Measurements from ENCODE around the gene RAB4A.
A peak's percentile ranks its signal among the peaks of the same experiment; 100 is the strongest.

Gene RAB4A

DNA sequence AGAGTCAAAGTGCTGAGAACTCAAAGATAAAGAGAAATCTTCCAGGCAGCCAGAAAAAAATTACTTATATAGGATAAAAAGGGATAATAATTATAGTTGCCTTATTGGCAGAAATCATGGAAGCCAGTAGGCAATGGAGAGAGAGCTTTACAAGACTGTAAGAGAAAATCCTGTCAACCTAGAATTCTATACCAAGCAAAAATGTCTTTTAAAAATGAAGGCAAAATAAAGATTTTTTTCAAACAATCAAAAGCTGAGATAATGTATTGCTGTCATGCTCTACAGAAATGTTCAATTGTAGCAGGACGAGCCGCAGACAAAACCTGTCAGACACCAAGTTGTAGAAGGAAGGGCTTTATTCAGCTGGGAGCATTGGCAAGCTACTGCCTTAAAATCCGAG, 26.8 kb upstream of the RAB4A start:
- no peak for DNase-seq

DNA sequence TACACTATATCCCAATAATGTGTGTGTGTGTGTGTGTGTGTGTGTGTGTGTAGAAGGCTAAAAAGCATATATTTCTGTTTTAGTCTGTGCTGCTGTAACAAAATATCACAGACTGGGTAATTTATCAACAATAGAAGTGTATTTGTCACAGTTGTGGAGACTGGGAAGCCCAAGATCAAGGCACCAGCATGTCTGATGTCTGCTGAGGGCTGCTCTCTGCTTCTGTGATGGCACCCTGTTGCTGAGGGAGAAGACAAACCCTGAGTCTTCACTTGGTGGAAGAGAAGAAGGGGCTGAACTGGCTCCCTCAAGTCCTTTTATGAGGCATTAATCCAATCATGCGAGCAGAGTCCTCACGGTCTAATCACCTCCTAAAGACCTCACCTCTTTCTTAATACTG, 23.0 kb upstream of the RAB4A start:
- no peak for DNase-seq

DNA sequence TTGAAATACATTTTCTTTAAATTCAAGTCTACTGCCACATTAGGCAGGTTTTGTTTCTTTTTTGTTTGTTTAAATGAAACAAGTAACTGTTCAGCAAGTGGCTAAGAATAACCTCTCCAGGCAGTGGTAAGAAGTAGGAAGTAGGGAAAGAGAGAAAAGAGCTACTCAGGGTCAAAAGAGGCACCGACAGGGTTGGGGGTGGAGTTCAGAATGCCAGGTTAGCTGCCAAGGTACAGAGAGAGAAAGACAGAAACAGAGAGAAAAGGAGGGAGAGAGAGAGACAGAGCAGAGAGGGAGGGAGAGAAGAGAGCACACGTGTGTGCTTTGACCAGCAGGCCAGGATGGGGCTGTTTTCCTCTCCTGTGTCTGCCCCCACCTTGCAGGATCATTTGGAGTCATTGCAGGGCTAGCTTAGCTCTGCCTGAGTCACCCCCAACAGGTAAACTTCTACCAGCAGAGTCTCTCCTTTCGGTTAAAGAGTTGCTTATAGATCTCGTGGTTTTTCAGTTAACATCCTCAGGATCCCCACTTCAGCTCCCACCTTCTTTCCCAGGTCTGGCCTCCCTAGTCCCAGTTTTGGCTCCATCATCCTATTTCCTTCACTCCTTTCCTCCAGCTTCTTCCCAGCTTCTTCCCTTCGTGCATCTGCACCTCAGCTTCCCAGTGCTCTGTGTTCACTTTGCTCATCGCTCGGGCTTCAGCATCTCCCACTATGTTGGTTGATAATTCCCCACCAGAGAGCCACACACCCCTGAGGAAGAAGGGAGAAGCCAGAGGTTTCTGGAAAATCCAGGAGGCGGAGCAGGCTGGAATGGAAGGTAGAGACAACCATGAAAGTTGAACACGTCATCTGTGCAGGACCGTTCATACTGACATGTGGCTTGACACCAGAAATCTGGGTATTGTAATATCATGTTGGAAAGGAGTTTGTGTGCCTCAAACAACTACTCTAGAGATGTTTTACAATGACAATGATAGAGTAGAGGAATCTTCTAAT, 21.8 kb upstream of the RAB4A start:
- DNase-seq: no peak

DNA sequence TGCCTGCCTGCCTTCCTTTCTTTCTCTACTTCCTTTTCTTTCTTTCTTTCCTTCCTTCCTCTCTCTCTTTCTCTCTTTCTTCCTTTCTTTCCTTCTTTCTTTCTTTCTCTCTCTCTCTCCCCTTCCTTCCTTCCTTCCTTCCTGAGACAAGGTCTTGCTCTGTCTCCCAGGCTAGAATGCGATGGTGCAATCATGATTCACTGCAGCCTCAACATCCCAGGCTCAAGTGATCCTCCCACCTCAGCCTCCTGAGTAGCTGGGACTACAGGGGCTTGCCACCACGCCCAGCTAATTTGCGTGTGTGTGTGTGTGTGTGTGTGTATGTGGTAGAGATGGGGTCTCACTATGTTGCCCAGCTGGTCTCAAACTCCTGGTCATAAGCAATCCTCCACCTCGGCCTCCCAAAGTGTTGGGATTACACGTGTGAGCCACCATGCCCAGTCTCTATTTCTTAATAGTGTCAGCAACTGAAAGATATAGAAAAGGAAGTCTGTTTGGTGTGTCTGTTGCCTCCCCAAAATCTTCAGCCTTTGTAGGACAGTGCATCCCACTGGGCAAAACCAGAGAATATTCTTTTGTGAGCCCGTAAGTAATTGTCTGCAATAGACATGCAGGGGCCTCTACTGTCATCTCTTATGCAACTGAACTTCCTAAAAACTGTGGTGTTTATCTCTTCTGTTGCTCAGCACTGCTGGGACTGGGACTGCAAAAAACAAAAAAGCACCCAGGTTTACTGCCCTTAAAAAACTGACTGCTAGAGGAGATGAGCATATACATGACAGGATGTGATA, 20.9 kb upstream of the RAB4A start:
- DNase-seq: no peak

DNA sequence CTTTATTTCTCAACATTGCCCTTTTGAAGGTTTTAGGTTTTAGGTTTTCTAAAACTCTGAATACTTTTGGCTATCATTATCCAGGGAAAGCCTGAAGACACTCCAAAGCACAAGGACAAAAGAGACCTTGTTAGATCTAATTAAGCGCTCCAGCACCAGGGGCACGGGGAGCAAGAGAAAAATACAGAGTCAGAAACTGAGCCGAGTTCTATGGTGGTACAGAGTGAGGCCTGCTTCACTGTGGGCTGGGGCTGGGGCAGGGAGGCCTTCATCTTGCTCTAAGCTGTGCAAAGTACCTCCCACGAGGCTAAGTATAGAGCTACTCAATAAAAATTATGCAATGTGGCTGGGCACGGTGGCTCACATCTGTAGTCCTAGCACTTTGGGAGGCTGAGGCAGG, 19.7 kb upstream of the RAB4A start:
- no peak for DNase-seq

DNA sequence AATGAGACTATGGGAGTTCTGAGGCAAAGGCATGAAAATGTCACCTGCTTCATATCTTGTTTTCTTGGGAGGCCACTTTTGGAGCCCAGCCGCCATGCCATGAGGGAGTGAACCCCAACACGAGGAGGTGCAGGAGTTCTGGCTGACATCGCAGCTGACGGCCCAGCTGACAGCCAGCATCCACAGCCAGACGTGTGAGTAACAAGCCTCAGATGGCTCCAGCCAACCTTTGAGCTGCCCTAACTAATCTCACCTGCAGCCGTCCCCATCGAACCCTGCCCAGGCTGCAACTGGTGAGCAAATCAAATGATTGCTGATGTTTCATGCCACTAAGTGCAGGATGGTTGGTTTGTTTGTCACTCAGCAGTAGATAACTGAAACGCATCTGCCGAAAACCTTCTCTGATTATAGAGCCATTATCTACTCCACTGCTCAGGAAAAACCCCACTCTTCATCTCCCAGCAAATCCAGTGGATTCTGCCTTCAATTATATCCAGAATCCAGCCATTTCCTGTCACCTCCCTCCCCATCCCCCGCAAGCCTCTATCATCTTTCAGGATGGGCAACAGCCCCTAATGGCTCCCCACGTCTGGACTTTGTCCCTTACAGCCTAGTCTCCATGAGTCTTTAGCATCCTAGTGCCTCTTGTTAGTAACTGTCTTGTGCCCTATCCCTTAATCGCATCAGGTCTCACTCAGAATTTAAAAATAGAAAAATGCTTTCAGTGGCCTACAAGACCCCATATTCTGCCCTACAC, 18.5 kb upstream of the RAB4A start:
- DNase-seq: no peak

DNA sequence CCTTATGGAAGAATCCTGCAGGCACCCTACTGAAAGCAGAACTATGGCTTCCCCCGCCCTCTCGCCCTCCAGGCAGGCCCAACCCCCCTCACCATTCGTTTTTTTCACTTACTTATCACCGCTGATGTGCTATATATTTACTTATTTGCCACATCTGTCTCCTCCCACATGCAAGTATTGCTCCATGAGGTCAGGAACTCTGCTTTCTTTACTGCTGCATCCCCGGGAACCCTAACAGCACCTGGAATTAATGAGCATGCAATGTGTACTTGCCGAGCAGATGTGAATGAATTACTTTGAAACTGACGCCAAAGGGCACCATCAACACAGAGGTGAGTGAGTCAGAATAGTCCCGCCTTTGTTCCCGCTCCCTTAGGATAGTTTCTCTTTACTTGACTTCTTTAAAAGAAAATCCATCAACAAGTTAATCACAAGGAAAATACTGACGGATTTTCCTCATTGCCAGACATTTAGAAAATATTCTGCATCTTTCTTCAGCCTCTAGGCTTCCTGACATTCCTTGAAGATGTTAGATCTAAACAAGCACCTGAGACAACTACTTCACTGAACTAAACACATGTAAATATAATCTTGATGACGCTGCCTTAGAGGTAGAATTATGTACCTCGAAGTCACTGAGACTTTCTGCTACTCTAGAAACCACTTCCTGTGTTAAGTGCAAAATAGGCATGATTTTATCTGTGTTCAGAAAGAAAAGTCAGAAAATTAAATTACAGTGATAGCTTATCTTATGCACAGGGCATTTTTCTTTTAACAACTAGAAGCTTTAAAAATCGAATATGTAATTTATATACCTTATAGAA, 17.5 kb upstream of the RAB4A start:
- peak in 1 of 2 experiments; percentile 17 for DNase-seq

DNA sequence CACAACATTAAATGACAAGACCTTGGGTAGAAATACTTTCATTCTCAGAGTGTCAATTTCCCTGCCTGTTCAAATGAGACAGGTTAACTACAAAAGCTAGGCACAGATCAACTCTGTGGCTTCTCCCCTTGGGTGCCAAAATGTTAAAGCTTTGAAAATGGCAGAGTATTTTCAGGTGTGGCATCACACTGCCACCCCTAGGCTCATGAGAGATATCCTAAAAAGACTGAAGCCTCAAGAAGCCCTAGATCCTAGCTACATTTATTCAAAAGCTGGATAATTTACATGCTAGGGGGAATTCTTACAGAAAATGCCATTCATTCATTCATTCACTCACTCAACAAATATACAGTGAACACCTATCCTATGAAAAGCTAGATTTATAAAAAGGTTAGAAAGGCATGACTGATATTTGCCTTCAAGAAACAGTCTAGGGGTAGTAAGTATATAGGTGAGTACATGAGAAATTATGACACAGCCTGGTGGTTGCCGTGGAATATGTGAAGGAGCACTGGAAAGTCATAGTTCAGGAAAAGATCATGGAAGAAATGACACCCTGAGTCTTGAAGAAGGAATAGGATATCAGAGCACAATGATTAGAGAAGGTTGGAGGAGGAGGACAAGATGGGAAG, 15.9 kb upstream of the RAB4A start:
- DNase-seq: no peak

DNA sequence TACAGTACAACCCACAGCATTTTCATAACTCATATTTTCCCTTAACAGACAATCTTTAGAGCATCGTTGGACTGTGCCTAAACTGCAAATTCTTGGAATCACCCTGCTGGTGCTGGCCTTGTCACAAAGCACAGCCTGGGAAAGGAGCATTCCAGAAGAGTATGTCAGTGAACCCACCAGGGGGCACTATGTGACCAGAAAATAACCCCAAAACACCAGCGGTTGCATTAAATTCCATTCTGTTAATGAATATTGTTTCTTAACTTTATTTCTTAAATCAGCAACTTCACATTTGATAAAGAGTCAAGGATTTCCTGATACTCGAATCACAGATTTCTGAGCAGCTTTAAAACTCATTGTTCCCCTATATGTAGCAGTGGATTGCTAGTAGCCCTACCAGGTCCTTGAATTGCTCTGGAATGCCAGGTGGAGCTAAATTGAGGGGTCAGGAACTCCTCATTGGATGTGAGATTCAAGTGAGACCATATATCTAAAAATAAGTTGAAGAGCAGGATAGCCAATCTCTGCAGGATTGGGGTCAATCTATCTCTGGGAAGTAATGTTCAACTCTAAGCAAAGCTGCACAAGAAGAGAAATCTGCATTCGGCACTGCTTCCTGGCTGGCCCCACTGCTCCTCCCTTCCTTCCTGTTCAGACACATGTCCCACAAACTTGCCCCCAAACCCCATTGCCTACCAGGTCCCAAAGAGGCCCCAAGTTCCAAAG, 12.7 kb upstream of the RAB4A start:
- DNase-seq: peak; percentile 56 to 72

DNA sequence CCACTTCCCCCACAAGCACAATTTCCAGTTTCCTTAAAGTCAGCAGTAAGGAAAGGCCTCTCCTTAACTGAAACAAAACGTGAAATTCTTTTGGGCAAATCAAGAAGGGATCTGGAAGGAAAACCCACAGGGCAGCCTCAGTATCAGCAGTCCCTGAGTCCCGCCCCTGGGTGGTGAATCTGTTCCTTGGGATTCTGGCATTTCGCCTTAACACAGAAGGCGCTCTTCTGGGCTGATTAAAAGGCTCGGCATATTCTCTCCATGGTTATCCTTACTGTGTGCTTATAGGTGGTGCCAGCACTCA, 12.2 kb upstream of the RAB4A start:
- no peak for DNase-seq

DNA sequence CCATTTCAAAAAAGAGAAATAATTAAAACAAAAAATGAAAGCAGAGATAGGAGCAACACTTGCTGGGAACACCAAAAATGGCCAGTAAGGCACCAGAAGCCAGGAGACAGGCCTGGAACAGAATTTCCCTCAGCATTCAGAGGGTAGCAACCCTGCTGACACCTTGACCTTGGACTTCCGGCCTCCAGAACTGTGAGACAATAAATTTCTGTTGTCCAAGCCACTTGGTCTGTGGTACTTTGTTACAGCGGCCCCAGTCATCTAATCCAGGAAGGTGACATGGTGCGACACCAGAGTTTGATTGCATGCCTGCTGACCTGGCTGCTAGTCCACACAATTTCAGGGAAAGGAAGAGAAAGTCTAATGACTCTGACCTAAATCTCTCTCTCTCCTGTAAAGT, 10.6 kb upstream of the RAB4A start:
- DNase-seq: no peak

DNA sequence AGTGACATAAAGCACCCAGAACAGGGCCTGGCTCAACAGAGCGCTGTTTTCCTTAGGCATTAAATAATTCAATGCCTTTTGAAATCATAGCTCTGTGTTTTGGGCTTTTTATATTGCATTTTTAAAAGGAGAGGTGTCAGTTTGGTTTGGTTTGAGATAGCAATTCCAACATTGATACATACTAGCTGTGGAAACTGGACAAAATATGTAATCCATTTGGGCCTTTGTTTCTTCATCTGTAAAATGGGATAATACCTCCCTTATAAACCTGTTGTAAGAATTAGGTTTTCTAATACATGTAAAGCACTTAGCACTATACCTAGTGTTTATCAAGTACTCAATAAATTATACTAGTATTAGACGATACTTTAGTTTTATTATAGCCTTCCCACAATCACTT, 8.7 kb upstream of the RAB4A start:
- no peak for DNase-seq

DNA sequence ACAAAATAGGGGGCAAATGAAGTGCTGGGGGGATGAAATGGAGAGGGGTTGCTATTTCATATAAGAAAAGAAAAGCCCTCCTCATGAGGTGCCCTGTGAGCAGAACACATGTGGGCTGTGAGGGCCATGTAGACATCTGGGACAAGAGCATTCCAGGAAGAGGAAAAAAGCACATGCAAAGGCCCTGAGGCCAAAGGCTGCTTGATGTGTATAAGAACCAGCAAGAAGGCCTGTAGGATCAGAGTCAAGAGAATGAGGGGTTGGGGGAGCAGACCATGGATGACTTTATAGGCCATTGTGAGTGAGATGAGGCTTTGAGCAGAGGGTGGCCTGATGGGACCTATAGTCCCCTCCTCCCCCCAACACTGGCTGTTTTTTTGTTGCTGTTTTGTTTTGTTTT, 7.7 kb upstream of the RAB4A start:
- no peak for DNase-seq

DNA sequence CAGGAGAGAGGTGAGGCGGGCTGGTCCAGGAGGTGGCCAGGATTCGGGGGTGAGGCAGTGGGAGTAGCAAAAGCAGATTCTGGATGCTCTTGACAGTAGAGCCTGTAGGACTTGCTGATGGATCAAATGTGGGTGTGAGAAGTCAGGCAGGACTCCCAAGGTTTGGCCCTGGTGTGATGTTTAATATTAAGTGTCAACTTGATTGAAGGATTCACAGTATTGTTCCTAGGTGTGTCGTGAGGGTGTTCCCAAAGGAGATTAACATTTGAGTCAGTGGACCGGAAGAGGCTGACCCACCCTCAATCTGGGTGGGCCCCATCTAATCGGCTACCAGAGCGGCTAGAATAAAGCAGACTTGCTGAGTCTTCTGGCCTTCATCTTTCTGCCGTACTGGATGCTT, 6.8 kb upstream of the RAB4A start:
- DNase-seq: no peak

DNA sequence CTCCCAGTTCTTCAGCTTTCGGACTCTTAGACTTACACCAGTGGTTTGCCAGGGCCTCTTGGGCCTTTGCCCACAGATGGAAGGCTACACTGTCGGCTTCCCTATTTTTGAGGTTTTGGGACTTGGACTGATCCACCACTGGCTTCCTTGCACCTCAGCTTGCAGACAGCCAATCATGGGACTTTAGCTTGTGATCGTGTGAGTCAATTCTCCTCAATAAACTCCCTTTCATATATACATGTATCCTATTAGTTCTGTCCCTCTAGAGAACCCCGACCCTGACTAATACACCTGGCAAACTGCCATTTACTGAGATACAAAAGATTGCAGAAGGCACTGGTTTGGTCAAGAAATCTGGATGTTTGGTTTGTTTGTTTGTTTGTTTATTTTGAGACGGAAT, 6.4 kb upstream of the RAB4A start:
- DNase-seq: no peak

DNA sequence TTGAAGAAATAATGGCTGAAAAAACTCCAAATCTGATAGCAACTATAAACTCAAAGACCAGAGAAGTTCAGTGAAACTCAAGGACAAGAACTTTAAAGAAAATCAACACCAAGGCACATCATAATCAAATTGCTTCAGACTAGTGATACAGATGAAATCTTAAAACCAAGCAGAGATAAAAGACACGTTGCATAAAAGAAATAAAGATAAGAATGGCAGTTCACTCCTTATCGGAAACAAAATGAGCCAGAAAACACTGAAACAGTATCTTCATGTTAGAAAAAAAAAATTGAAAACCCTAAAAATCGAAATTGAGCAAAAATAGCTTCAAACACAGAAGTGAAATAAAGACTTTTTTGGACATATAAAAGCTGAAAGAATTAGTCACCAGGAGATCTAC, 4.6 kb upstream of the RAB4A start:
- DNase-seq: no peak

DNA sequence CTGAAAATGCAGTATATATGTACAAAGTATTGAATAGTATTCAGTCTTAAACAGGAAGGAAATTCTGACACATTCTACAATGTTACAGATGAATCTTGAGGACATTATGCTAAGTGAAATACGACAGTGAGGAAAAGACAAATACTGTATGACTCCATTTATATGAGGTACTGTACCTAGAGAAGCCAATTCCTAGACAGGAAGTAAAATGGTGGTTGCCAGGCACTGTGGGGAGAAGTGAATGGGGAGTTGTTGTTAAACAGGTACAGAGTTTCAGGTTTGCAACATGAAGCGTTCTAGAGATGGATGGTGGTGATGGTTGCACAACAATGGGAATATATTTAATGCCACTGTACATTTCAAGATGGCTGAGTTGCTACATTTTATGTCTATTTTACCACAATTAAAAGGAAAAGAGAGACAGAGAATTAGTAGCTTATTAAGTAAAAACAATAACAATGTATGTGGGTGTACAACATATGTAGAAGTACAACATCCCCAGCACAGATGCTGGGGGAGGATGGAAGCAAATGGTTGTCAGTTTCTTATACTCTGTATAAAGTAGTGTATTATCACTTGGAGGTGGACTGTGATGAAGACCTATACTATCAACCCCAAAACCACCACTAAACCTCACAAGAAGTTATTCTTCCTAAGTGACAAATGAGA, 3.9 kb upstream of the RAB4A start:
- DNase-seq: no peak

DNA sequence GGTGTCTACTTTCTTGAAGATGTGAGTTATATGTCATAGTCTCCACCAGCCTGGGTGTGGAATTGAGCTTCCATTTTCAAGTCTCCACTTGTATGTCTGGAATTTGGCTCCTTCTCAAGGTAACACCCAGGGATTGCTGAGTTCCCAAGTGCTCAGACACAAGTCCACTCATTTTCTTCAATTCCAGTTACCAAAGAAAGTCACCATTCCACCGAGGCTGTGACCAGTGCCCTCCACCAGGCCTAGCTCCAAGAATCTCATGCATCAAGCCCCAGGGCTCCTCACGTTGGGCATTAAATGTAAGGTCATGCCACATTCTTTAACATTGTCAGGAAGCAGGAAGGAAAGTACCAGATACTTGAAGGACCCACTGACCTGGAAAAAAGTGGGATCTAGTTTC, 2.4 kb upstream of the RAB4A start:
- DNase-seq: no peak

DNA sequence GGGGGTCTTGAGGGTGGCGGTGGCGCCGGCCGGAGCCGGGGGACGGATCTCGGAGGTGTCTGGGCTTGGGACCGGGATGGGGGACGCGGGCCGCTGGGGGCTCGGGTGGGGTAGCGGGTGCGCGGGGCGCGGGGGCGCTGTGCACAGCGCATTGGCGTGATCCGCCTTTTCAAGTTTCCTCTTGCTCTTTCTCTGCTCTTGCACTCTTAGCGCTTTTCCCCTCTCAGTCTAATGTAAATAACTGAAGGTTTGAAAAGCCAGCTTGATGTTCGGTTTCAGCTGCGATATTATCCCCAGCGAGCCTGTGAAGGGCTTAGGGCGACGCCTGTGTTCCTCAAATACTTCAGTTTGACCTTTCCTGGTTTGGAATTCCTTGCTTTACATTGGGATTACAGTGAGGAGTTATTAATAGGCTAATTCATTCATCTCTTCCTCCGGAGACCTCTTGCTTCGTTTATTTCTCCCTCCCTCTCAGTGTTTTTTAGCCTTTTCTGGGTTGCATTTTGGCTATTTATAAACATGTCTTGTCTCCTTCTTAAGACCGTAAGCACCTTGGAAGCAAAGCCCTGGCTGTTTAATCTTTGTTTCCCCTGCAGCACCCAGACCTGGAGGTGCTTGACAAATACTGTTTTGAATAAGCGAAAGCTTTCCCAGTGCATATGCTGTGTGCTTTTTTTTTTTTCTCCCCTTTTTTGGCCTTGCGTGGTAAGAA, 693 bp downstream of the RAB4A start:
- peak; percentile 28 to 46 for DNase-seq

Measured in activated CD4-positive, alpha-beta T cell treated with anti-CD3 and anti-CD28 coated beads, Interleukin-2, amount 50 U/mL, for 48 hours (primary cell).